NK-92 treated with Interleukin-12 subunit alpha and Interleukin-12 subunit beta, amount 100 ng/mL, for 24 hours (cell line): Measurements from ENCODE around the gene UVRAG.

ENCODE experiments used
- DNase-seq: peaks from one replicate; lab custom pipeline; 2025; lab: John Stamatoyannopoulos, UW

UVRAG gene

GRCh38 chr11:76152741-76153570 is 337.9 kb downstream of the UVRAG start:
- DNase-seq = peak; percentile 40

GRCh38 chr11:76153571-76153923 is 338.5 kb downstream of the UVRAG start:
- no peak for DNase-seq

GRCh38 chr11:76155500-76156227 is 340.7 kb downstream of the UVRAG start:
- DNase-seq = no peak

GRCh38 chr11:76156971-76157427 is 342.0 kb downstream of the UVRAG start:
- no peak for DNase-seq

GRCh38 chr11:76157891-76158290 is 342.9 kb downstream of the UVRAG start:
- DNase-seq = no peak

GRCh38 chr11:76158394-76159302 is 343.6 kb downstream of the UVRAG start:
- no peak for DNase-seq

- no peak for DNase-seq
Measured at GRCh38 chr11:76159303-76159937, 344.4 kb downstream of the UVRAG start.

GRCh38 chr11:76159983-76160661 is 345.1 kb downstream of the UVRAG start:
- no peak for DNase-seq

- DNase-seq = no peak
Measured at GRCh38 chr11:76160856-76161255, 345.8 kb downstream of the UVRAG start.

GRCh38 chr11:76161261-76161961 is 346.4 kb downstream of the UVRAG start:
- DNase-seq = no peak

- DNase-seq = no peak
Measured at GRCh38 chr11:76162336-76163288, 347.6 kb downstream of the UVRAG start.

- DNase-seq = no peak
Measured at GRCh38 chr11:76163289-76163880, 348.4 kb downstream of the UVRAG start.

- no peak for DNase-seq
Measured at GRCh38 chr11:76164081-76164480, 349.1 kb downstream of the UVRAG start.

- DNase-seq = no peak
Measured at GRCh38 chr11:76164861-76165751, 350.1 kb downstream of the UVRAG start.

GRCh38 chr11:76166314-76166713 is 351.3 kb downstream of the UVRAG start:
- peak; percentile 33 for DNase-seq

GRCh38 chr11:76167590-76167989 is 352.6 kb downstream of the UVRAG start:
- DNase-seq = no peak

- DNase-seq = no peak
Measured at GRCh38 chr11:76169473-76169896, 354.5 kb downstream of the UVRAG start.

- no peak for DNase-seq
Measured at GRCh38 chr11:76170468-76170867, 355.5 kb downstream of the UVRAG start.
